GM18873 (cell line): Measurements from ENCODE around the gene PRELP.
"Not testable (repeated sequence)": the region's sequence is repeated elsewhere in the genome, so short reads cannot be mapped to it uniquely, and the experiment has no call there.

Experiments
- ATAC-seq: cut with Tn5 transposase; IDR thresholded peaks from one replicate; pipeline ENCODE4 v1.9.1; 2021; ENCODE audit warnings: mild to moderate bottlenecking, moderate library complexity, moderate number of reproducible peaks; ENCODE audit not compliant: unreplicated experiment, low FRiP score

Gene PRELP

GRCh38 chr1:203504400-203505250, 29.0 kb downstream of the PRELP start:
- ATAC-seq: no peak

GRCh38 chr1:203505526-203506204, 30.1 kb downstream of the PRELP start:
- ATAC-seq: no peak

GRCh38 chr1:203506858-203507626, 31.4 kb downstream of the PRELP start:
- ATAC-seq: no peak

- no peak for ATAC-seq
Observed at GRCh38 chr1:203507759-203508158, 32.2 kb downstream of the PRELP start.

GRCh38 chr1:203508463-203509073, 33.0 kb downstream of the PRELP start:
- ATAC-seq: no peak

GRCh38 chr1:203509135-203509534, 33.5 kb downstream of the PRELP start:
- no peak for ATAC-seq

GRCh38 chr1:203511513-203511912, 35.9 kb downstream of the PRELP start:
- no peak for ATAC-seq

- ATAC-seq: no peak
Observed at GRCh38 chr1:203511930-203512329, 36.3 kb downstream of the PRELP start.

GRCh38 chr1:203512517-203512847, 36.9 kb downstream of the PRELP start:
- ATAC-seq: no peak

- ATAC-seq: no peak
Observed at GRCh38 chr1:203512848-203513584, 37.4 kb downstream of the PRELP start.

- no peak for ATAC-seq
Observed at GRCh38 chr1:203513585-203514031, 38.0 kb downstream of the PRELP start.

- no peak for ATAC-seq
Observed at GRCh38 chr1:203516184-203516583, 40.6 kb downstream of the PRELP start.

GRCh38 chr1:203516906-203517305, 41.3 kb downstream of the PRELP start:
- ATAC-seq: no peak

GRCh38 chr1:203517426-203518110, 42.0 kb downstream of the PRELP start:
- ATAC-seq: no peak

- not testable (repeated sequence) for ATAC-seq
Observed at GRCh38 chr1:203518139-203518538, 42.5 kb downstream of the PRELP start.

GRCh38 chr1:203518541-203518940, 42.9 kb downstream of the PRELP start:
- ATAC-seq: no peak

GRCh38 chr1:203519053-203519840, 43.6 kb downstream of the PRELP start:
- ATAC-seq: no peak

GRCh38 chr1:203519896-203520295, 44.3 kb downstream of the PRELP start:
- no peak for ATAC-seq

- no peak for ATAC-seq
Observed at GRCh38 chr1:203520315-203520714, 44.7 kb downstream of the PRELP start.
